Embryonic facial prominence (tissue), 1 donor: ENCODE results near the gene C7orf57.

ENCODE experiments used
- DNase-seq: peaks from one replicate; pipeline ENCODE4 v3.0.0-alpha.2; 2016; ENCODE audit errors: extremely low spot score

Gene C7orf57

GRCh38 chr7:48109848-48110663, 74.7 kb downstream of the C7orf57 start:
- DNase-seq: no peak

- DNase-seq: no peak
Observed at GRCh38 chr7:48110868-48111267, 75.5 kb downstream of the C7orf57 start.
